HepG2 (cell line): ENCODE results near the gene OBP2B. TPM values are rescaled to one million over a fixed set of nuclear protein-coding genes. Genes with fewer than 3 reads are reported as not detected.

ENCODE experiments used
- ATAC-seq: fragments of 200-7000 bp; cut with Tn5 transposase; 3 replicates; pipeline ENCODE4 v1.9.1; 2020; ENCODE audit warnings: mild to moderate bottlenecking, moderate library complexity
- BruUV-seq: library from RNA; stranded (reverse); fragments of 400-500 nt; replicated peaks from 2 replicates; lab custom pipeline; 2021; lab: Mats Ljungman, UMichigan
- CTCF ChIA-PET: fragments of 300-600 bp; formaldehyde crosslinking; extraction: SDS; loops from one replicate; lab custom pipeline; 2021; ENCODE audit warnings: low total read pairs, inconsistent platforms, low intra/inter-chr PET ratio; lab: Yijun Ruan, JAX
- POLR2A ChIA-PET: fragments of 350-600 bp; sonication (Branson Sonifier 250); formaldehyde crosslinking; loops from one replicate; lab custom pipeline; 2020; ENCODE audit warnings: antibody characterized with exemption, inconsistent platforms; lab: Yijun Ruan, JAX
- DNase-seq: peaks from one replicate; pipeline ENCODE4 v3.0.0-alpha.2; 2015; ENCODE audit warnings: low spot score
- FAIRE-seq: peaks from 3 replicates; lab custom pipeline; 2011; peaks lifted over from hg19 to GRCh38; lab: Jason Lieb, UNC
- H2AFZ ChIP-seq: one replicate; pipeline ENCODE4 v1.6.1; 2011; ENCODE audit warnings: low read length, inconsistent platforms
- H3K27ac ChIP-seq: fragments of 300-600 bp; 3 replicates; pipeline ENCODE4 v1.8.0; 2011; ENCODE audit warnings: mixed run types, mild to moderate bottlenecking, mixed read lengths, low read length, inconsistent platforms; ENCODE audit not compliant: insufficient read depth; ENCODE audit errors: extremely low read length
- H3K27me3 ChIP-seq, 2 experiments: fragments of 200-600 bp in 1 of 2; 2 replicates in 1 of 2; 3 replicates in 1 of 2; pipeline versions ENCODE4 v1.6.0 to v1.8.0; 2011; ENCODE audit warnings: low read length in 2 of 2, mild to moderate bottlenecking in 2 of 2, moderate library complexity in 2 of 2, inconsistent platforms in 1 of 2; ENCODE audit not compliant: insufficient read depth in 2 of 2, control insufficient read depth in 1 of 2
- H3K36me3 ChIP-seq, 2 experiments: fragments of 200-600 bp in 1 of 2; replicated peaks in 1 of 2; 2 replicates in 1 of 2; 3 replicates in 1 of 2; pipeline versions ENCODE4 v1.5.1 to v1.8.0; 2011; ENCODE audit warnings: low read length in 2 of 2, inconsistent platforms in 1 of 2; ENCODE audit not compliant: insufficient read depth in 2 of 2, control insufficient read depth in 1 of 2
- H3K4me1 ChIP-seq: 2 replicates; pipeline ENCODE4 v1.5.1; 2012; ENCODE audit warnings: low read length, inconsistent platforms; ENCODE audit not compliant: insufficient read depth
- H3K4me2 ChIP-seq: 2 replicates; pipeline ENCODE4 v1.6.0; 2011; ENCODE audit warnings: low read depth, low read length, inconsistent platforms
- H3K4me3 ChIP-seq, 3 experiments: fragments of 200-600 bp in 1 of 3; sonication (generic), shearing (Covaris generic) in 1 of 3; replicated peaks in 1 of 3; 2 replicates each; pipeline ENCODE4 v1.5.1; 2011 to 2016; ENCODE audit warnings: low read length in 3 of 3, inconsistent platforms in 2 of 3, low read depth in 2 of 3, mild to moderate bottlenecking in 2 of 3, control low read depth in 1 of 3, mixed read lengths in 1 of 3; ENCODE audit not compliant: insufficient read depth in 1 of 3
- H3K79me2 ChIP-seq: one replicate; pipeline ENCODE4 v1.6.1; 2011; ENCODE audit warnings: low read length, inconsistent platforms; ENCODE audit not compliant: insufficient read depth
- H3K9ac ChIP-seq: 2 replicates; pipeline ENCODE4 v1.6.0; 2011; ENCODE audit warnings: mild to moderate bottlenecking, low read depth, low read length, inconsistent platforms; ENCODE audit not compliant: insufficient read depth
- H3K9me3 ChIP-seq: 2 replicates; pipeline ENCODE4 v1.5.1; 2012; ENCODE audit warnings: mild to moderate bottlenecking, low read length
- H4K20me1 ChIP-seq: 2 replicates; pipeline ENCODE4 v1.6.0; 2011; ENCODE audit warnings: inconsistent platforms, mild to moderate bottlenecking, low read length, moderate library complexity; ENCODE audit not compliant: insufficient read depth
- ARID2 ChIP-seq: sonication (generic); formaldehyde crosslinking; IDR thresholded peaks from 2 replicates; pipeline ENCODE4 v1.8.1; 2022; ENCODE audit warnings: mild to moderate bottlenecking, missing genetic modification reagents, borderline replicate concordance
- FOSL1 ChIP-seq: sonication (generic); formaldehyde crosslinking; IDR thresholded peaks from 2 replicates; pipeline ENCODE4 v1.9.0; 2021; ENCODE audit warnings: missing genetic modification reagents, borderline replicate concordance
- FOXO1 ChIP-seq: sonication (generic); formaldehyde crosslinking; IDR thresholded peaks from 2 replicates; pipeline ENCODE4 v1.4.0; 2020; ENCODE audit warnings: missing genetic modification reagents
- NFAT5 ChIP-seq: sonication (generic); formaldehyde crosslinking; IDR thresholded peaks from 2 replicates; pipeline ENCODE4 v1.4.0; 2020; ENCODE audit warnings: missing genetic modification reagents
- PLRG1 ChIP-seq: fragments of 450-650 bp; conservative IDR thresholded peaks from 2 replicates; pipeline ENCODE4 v1.6.1; 2016
- THAP8 ChIP-seq: sonication (generic); formaldehyde crosslinking; IDR thresholded peaks from 2 replicates; pipeline ENCODE4 v1.5.1; 2020; ENCODE audit warnings: missing genetic modification reagents, mild to moderate bottlenecking, borderline replicate concordance
- ZNF460 ChIP-seq: sonication (generic); formaldehyde crosslinking; IDR thresholded peaks from 2 replicates; pipeline ENCODE4 v1.5.1; 2020; ENCODE audit warnings: missing genetic modification reagents, mild to moderate bottlenecking, borderline replicate concordance
- ZNF619 ChIP-seq: sonication (generic); formaldehyde crosslinking; IDR thresholded peaks from 2 replicates; pipeline ENCODE4 v1.4.0; 2020; ENCODE audit warnings: mild to moderate bottlenecking, missing genetic modification reagents
- WGBS: methylation state at CpG from one replicate; pipeline ENCODE4 v1.1.6; 2017; ENCODE audit warnings: low lambda C conversion rate; 5-methylcytosine and 5-hydroxymethylcytosine counted together
- in situ Hi-C: cut with HindIII; loops from 2 replicates; pipeline ENCODE4 v1.10.0; 2017; ENCODE audit warnings: low pct_unique_long_range_greater_than_20kb; ENCODE audit not compliant: extremely low pct_ligation_motif_present
- intact Hi-C: fragments of 100-400 bp; cut with micrococcal nuclease; formaldehyde crosslinking; loops from one replicate; pipeline ENCODE4 v1.10.0; 2022; ENCODE audit not compliant: unreplicated experiment
- polyA plus RNA-seq, 8 experiments: library from polyadenylated mRNA; depleted of rRNA in 3 of 8; stranded (reverse) in 7 of 8; unstranded in 1 of 8; fragments of >200 nt; fragmentation: Illumina TruSeq in 4 of 8; extraction: Trizol in 4 of 8; gene quantifications; 2 replicates each; pipeline versions ENCODE4 v1.2.1 to v1.2.3, GENCODE V29; 2011 to 2016; ENCODE audit warnings: low read depth in 4 of 8, missing spikeins in 1 of 8, mixed read lengths in 1 of 8; ENCODE audit not compliant: insufficient read depth in 1 of 8
- total RNA-seq, 5 experiments: library from RNA; depleted of rRNA; stranded (reverse); fragments of >200 nt; fragmentation: Illumina TruSeq; extraction: Trizol; gene quantifications; 2 replicates each; pipeline ENCODE4 v1.2.3, GENCODE V29; 2016; ENCODE audit warnings: low read depth in 1 of 5

OBP2B gene
- total and polyA plus RNA-seq, 2 of the 13 experiments (the other 11 are each of a cell fraction or from before 2014, with no cell fraction given) = not detected

DNA sequence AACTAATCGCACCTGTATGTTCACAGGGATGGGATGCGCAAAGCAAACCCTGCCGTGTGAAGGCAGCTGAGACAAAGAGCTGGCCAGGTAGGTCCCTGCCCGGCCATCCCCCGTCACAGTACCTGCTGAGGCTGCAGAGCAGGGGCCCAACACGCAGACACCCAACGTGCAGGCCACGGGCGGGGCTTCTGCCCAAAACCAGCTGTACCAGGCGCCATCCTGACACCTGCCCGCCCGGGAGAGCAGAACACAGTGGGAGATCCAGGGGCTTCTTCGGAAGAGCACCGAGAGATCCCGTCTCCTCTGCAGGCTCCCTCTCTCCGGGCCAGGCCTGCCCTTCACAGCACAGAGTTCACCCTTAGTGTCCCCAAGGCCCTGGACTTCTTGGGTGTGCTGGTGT lies 37.5 kb upstream of the OBP2B start:
- intact Hi-C loops = no loop called here
- Histone ChIP-seq H3K79me2 (no peaks in the 10 kb centered on the region), H3K4me3 (no peak overlapping the region), H3K4me1 (peaks cover 1% of the 10 kb centered on the region; the same call in 1 of the 2 replicates), H3K9me3 (no peaks in the 10 kb centered on the region), H2AFZ (no peak overlapping the region), H4K20me1 (no peaks in the 10 kb centered on the region), H3K27ac (no peak overlapping the region), H3K9ac (no peak overlapping the region), H3K36me3 (no peaks in the 10 kb centered on the region), H3K27me3 (peaks cover 0 to 36% of the 10 kb centered on the region in 2 experiments; a peak in 3 of 5 replicates), H3K4me2 (no peak overlapping the region)
- BruUV-seq = no TSS peak
- TF ChIP-seq FOSL1 (CRISPR knock-in tag) (no peak), ARID2 (CRISPR knock-in tag) (no peak), ZNF460 (CRISPR knock-in tag) (no peak), THAP8 (no peak), NFAT5 (no peak), FOXO1 (CRISPR knock-in tag) (no peak), PLRG1 (no peak), ZNF619 (no peak)
- 45% methylated on average over 6 of the region's 16 CpGs for WGBS
- FAIRE-seq = no peak
- POLR2A ChIA-PET = no interaction called here
- CTCF ChIA-PET = no interaction called here
- no peak; the same call in 2 of the 3 replicates for ATAC-seq
- DNase-seq = no peak
- in situ Hi-C loops = loop anchor here (10.0 kb wide), 1 partner anchor 78 kb away; no protein-coding TSS in a partner anchor
